Ascending aorta (tissue), 2 donors: ENCODE data around the gene MX2. TPM values are rescaled to one million over a fixed set of nuclear protein-coding genes. Genes with fewer than 3 reads are reported as not detected.

Experiments
- DNase-seq, 2 donors: peaks; one replicate each; pipeline ENCODE4 v3.0.0-alpha.2; 2019; ENCODE audit warnings: low spot score in 2 of 2
- H3K27ac ChIP-seq, 2 donors: fragments of 200-600 bp; sonication (generic); one replicate each; pipeline ENCODE4 v1.5.1; 2016 to 2017; ENCODE audit warnings: mild to moderate bottlenecking in 1 of 2
- H3K27me3 ChIP-seq: fragments of 200-600 bp; sonication (generic); one replicate; pipeline ENCODE4 v1.5.1; 2017
- H3K36me3 ChIP-seq, 2 donors: fragments of 200-600 bp; sonication (generic); one replicate each; pipeline ENCODE4 v1.5.1; 2016
- H3K4me1 ChIP-seq, 2 donors: fragments of 200-600 bp; sonication (generic); one replicate each; pipeline ENCODE4 v1.5.1; 2016 to 2017; ENCODE audit warnings: mild to moderate bottlenecking in 1 of 2
- H3K4me3 ChIP-seq, 2 donors: fragments of 200-600 bp; sonication (generic); one replicate each; pipeline ENCODE4 v1.5.1; 2016 to 2017; ENCODE audit warnings: mild to moderate bottlenecking in 1 of 2
- H3K9me3 ChIP-seq, 2 donors: fragments of 200-600 bp; sonication (generic); one replicate each; pipeline ENCODE4 v1.5.1; 2016
- CTCF ChIP-seq, 3 experiments: fragments of 200-600 bp in 2 of 3; fragments of 450-650 bp in 1 of 3; sonication (generic) in 2 of 3; IDR thresholded peaks; one replicate each; pipeline ENCODE4 v1.5.1; 2016 to 2019; ENCODE audit warnings: antibody characterized with exemption in 3 of 3, mild to moderate bottlenecking in 1 of 3, moderate library complexity in 1 of 3
- intact Hi-C: fragments of 100-400 bp; cut with DNase I; formaldehyde crosslinking; loops from one replicate; pipeline ENCODE4 v1.15.1; 2023
- total RNA-seq: library from RNA; depleted of rRNA; stranded (reverse); fragments of >200 nt; gene quantifications from one replicate; pipeline ENCODE4 v1.1.0, GENCODE V29; 2016

The MX2 gene
- total RNA-seq, 1 donor from 2014 or later = 9.7 TPM

DNA sequence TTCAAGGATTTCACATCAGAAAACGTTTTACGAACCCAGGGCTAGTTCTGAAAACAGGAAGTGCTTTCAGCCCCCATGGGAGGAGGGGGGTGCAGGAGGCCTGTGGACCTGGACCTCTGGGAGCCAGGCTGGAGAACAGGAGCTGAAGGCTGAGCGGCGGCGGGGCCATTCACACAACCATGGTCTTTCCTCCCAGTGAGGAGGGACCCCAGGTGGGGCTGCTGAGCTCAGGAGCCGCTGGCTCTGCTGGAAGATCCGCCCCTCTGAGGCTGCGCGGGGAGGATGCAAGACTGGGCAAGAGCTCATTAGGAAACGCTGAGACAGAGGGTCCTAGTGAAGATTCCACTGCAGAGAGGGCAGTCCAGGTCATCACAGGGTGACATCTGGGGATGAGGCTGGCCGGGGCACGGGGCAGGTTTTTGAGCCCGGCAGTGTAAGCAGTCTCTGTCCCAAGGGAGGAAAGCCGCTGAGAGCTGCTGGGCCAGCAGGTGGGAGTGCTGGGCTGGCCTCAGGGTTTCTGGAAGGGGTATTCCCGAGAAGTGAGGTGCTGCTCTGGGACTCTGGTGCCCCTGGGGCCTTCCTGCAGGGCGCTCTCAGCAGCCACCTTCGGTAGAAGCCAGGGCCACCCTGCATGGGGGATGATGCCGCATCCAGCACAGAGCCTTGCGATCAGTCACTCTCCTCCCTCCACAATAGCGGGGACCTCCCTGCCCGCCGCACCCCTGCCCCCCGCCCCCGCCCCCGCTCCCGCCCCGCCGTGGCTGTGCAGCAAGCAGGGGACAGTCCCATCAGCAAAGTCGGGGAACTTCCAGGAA, 7.5 kb downstream of the MX2 start:
- TF ChIP-seq CTCF (IDR thresholded peaks at IDR 0.05) = no peak
- Histone ChIP-seq H3K27me3 (no peaks in the 10 kb centered on the region), H3K4me3 (peak overlapping the region; percentile 30 to 52), H3K27ac (peak overlapping the region in 1 of 2 donors; percentile 49), H3K36me3 (no peaks in the 10 kb centered on the region), H3K4me1 (peaks cover 0 to 2% of the 10 kb centered on the region in 2 donors), H3K9me3 (no peaks in the 10 kb centered on the region)
- peak in 1 of 2 donors; percentile 64 for DNase-seq
- intact Hi-C loops = no loop called here

- DNase-seq = peak in 1 of 2 donors; percentile 58
- peaks cover 0 to 2% of the 10 kb centered on the region in 2 donors for H3K4me1 ChIP-seq
- no peaks in the 10 kb centered on the region for H3K36me3 ChIP-seq
- peak overlapping the region; percentile 30 to 52 for H3K4me3 ChIP-seq
- no peaks in the 10 kb centered on the region for H3K27me3 ChIP-seq
- intact Hi-C loops = no loop called here
- no peak for TF ChIP-seq CTCF (IDR thresholded peaks at IDR 0.05)
- no peaks in the 10 kb centered on the region for H3K9me3 ChIP-seq
- H3K27ac ChIP-seq = no peak overlapping the region
Observed at GRCh38 chr21:41369920-41370839, 8.4 kb downstream of the MX2 start.

DNA sequence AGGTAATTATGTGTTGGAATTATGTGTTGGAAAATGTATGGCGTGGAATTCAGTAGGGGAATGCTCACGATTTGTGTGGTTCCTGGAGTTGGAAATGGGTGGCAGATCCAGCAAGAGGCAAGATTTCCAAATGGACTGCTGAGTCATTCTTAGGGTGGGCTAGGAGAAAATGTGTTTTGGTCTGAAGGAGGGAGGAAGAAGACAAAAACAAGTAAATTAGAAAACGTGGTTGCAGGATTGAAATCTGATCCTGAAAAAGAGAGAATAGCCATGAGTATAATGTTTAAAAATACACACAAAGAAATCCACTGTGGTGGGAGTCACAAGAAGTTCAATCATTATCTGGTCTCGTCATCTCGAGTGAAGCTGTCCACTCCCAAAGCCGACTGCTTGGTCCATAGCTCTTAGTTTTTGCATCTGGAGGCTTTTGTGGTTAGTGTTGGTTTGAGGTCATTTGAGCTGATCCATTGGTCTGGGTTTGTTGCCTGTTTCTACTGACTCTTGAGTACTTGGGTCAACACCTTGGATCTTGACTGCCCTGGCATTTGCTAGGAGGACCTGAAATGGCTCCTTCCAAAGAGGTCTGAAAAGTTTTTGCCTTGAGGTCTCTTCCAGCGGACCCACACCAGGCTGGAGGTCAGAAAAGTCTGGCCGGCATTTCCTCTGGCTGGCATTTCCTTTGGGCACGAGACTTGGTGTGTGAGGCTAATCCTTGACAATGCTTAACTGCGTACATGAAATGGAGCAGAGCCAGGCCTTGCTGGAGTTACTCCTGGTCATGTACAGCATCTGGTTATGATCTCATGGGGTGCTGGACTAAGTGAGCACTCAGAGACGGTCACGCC, 9.2 kb downstream of the MX2 start:
- H3K9me3 ChIP-seq = no peaks in the 10 kb centered on the region
- H3K4me3 ChIP-seq = no peak overlapping the region
- H3K27ac ChIP-seq = no peak overlapping the region
- peak in 1 of 2 donors; percentile 35 for DNase-seq
- intact Hi-C loops = no loop called here
- H3K27me3 ChIP-seq = no peaks in the 10 kb centered on the region
- TF ChIP-seq CTCF (IDR thresholded peaks at IDR 0.05) = no peak
- peaks cover 0 to 2% of the 10 kb centered on the region in 2 donors for H3K4me1 ChIP-seq
- H3K36me3 ChIP-seq = no peaks in the 10 kb centered on the region

- H3K27me3 ChIP-seq = no peaks in the 10 kb centered on the region
- no peaks in the 10 kb centered on the region for H3K9me3 ChIP-seq
- peaks cover 0 to 2% of the 10 kb centered on the region in 2 donors for H3K4me1 ChIP-seq
- DNase-seq = peak in 1 of 2 donors; percentile 37
- H3K4me3 ChIP-seq = no peak overlapping the region
- no peaks in the 10 kb centered on the region for H3K36me3 ChIP-seq
- H3K27ac ChIP-seq = no peak overlapping the region
- intact Hi-C loops = no loop called here
- TF ChIP-seq CTCF (IDR thresholded peaks at IDR 0.05) = no peak
Observed at GRCh38 chr21:41371685-41372030, 9.8 kb downstream of the MX2 start.

- no peaks in the 10 kb centered on the region for H3K36me3 ChIP-seq
- no peak for TF ChIP-seq CTCF (IDR thresholded peaks at IDR 0.05)
- intact Hi-C loops = no loop called here
- no peak overlapping the region for H3K27ac ChIP-seq
- no peaks in the 10 kb centered on the region for H3K9me3 ChIP-seq
- H3K27me3 ChIP-seq = no peaks in the 10 kb centered on the region
- peaks cover 0 to 2% of the 10 kb centered on the region in 2 donors for H3K4me1 ChIP-seq
- peak in 1 of 2 donors; percentile 42 for DNase-seq
- no peak overlapping the region for H3K4me3 ChIP-seq
Observed at GRCh38 chr21:41373253-41373652, 11.4 kb downstream of the MX2 start.
